ENCODE measurements around the gene NHEJ1.

DNA sequence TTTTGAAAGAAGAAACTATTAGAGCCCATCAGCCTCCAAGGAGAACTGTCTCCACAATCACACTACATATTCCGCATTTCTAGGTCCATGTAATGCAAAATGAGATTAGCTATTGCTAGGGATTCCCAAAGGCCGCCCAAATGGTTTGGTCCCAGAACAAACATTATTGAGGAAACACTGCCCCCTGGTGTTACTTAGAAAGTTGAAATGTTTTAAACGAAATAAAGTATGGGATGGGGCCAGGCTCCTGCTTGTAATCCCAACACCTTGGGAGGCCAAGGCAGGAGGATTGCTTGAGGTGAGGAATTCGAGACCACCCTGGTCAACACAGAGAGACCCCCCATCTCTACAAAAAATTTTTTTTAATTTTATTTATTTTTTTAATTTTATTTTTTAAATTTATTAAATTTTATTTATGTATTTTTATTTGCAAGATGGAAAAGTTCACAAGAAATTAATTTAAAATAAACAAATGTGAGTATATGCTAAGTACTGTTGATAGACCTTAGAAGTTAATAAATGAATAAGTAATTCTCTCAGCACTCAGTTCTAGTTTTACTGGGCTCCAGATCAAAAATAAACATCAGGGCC, 5.5 kb downstream of the NHEJ1 start:
- TF ChIP-seq EZH2 (IDR thresholded peaks at IDR 0.05; ENCODE audit: borderline replicate concordance, low read length) = no peak
- TF ChIP-seq, protein P1, sequence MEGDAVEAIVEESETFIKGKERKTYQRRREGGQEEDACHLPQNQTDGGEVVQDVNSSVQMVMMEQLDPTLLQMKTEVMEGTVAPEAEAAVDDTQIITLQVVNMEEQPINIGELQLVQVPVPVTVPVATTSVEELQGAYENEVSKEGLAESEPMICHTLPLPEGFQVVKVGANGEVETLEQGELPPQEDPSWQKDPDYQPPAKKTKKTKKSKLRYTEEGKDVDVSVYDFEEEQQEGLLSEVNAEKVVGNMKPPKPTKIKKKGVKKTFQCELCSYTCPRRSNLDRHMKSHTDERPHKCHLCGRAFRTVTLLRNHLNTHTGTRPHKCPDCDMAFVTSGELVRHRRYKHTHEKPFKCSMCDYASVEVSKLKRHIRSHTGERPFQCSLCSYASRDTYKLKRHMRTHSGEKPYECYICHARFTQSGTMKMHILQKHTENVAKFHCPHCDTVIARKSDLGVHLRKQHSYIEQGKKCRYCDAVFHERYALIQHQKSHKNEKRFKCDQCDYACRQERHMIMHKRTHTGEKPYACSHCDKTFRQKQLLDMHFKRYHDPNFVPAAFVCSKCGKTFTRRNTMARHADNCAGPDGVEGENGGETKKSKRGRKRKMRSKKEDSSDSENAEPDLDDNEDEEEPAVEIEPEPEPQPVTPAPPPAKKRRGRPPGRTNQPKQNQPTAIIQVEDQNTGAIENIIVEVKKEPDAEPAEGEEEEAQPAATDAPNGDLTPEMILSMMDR (IDR thresholded peaks at IDR 0.05; ENCODE audit: low read length) = peak; percentile 62

Data from OCI-LY1 (cell line).